Right atrium auricular region (tissue), 2 donors: ENCODE data around the gene DYRK4. TPM values are rescaled to one million over a fixed set of nuclear protein-coding genes. Genes with fewer than 3 reads are reported as not detected.
A peak's percentile ranks its signal among the peaks of the same experiment; 100 is the strongest.

Source experiments
- DNase-seq: peaks from one replicate; pipeline ENCODE4 v3.0.0-alpha.2; 2019; ENCODE audit warnings: low spot score
- H3K27ac ChIP-seq, 2 donors: fragments of 200-600 bp; sonication (generic); 1 replicate in 1 of 2; 2 replicates in 1 of 2; pipeline ENCODE4 v1.5.1; 2016 to 2019
- H3K27me3 ChIP-seq, 2 donors: fragments of 200-600 bp; sonication (generic); one replicate each; pipeline versions ENCODE4 v1.5.1 to v1.6.0; 2017 to 2019
- H3K36me3 ChIP-seq: fragments of 200-600 bp; sonication (generic); one replicate; pipeline ENCODE4 v1.5.1; 2016
- H3K4me1 ChIP-seq, 2 donors: fragments of 200-600 bp; sonication (generic); one replicate each; pipeline versions ENCODE4 v1.5.1 to v1.6.0; 2017 to 2019
- H3K4me3 ChIP-seq, 2 donors: fragments of 200-600 bp; sonication (generic); 1 replicate in 1 of 2; 2 replicates in 1 of 2; pipeline ENCODE4 v1.5.1; 2017 to 2019; ENCODE audit warnings: mild to moderate bottlenecking in 1 of 2, moderate library complexity in 1 of 2
- H3K9me3 ChIP-seq, 2 donors: fragments of 200-600 bp; sonication (generic); one replicate each; pipeline ENCODE4 v1.5.1; 2019
- total RNA-seq, 2 donors: library from RNA; depleted of rRNA; stranded (reverse); fragments of >200 nt; gene quantifications; one replicate each; pipeline ENCODE4 v1.1.0, GENCODE V29; 2016
- TF ChIP-seq, protein P1 (sequence below), 2 donors: fragments of 200-600 bp; sonication (generic); IDR thresholded peaks; one replicate each; pipeline ENCODE4 v1.5.1; 2019; ENCODE audit warnings: antibody characterized with exemption in 2 of 2

The DYRK4 gene
- total RNA-seq, 2 donors from 2014 or later = 31.7 to 41.1 TPM

DNA sequence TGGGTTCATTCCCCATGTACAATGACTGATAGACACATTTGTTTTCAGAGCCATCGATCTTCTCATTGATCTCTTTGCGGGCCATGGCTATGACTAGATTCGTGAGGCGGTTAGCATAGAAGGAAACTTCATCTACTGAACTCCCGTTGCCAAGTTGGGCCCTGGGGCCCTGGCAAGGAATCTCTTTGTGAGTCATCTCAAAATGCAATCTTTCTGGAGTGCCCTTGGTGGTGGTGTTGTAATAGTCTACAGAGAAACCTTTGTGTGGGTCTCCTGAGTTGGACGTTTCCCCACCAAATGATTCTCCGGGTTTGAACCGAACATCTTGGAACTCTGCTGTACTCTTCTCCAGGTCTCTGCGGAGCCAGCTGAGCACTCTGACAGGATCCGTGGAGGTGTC lies 66.4 kb downstream of the DYRK4 start:
- no peak overlapping the region for H3K27ac ChIP-seq
- no peaks in the 10 kb centered on the region for H3K27me3 ChIP-seq
- no peaks in the 10 kb centered on the region for H3K36me3 ChIP-seq
- H3K9me3 ChIP-seq = no peaks in the 10 kb centered on the region
- no peaks in the 10 kb centered on the region for H3K4me1 ChIP-seq
- no peak overlapping the region for H3K4me3 ChIP-seq
- TF ChIP-seq, protein P1, sequence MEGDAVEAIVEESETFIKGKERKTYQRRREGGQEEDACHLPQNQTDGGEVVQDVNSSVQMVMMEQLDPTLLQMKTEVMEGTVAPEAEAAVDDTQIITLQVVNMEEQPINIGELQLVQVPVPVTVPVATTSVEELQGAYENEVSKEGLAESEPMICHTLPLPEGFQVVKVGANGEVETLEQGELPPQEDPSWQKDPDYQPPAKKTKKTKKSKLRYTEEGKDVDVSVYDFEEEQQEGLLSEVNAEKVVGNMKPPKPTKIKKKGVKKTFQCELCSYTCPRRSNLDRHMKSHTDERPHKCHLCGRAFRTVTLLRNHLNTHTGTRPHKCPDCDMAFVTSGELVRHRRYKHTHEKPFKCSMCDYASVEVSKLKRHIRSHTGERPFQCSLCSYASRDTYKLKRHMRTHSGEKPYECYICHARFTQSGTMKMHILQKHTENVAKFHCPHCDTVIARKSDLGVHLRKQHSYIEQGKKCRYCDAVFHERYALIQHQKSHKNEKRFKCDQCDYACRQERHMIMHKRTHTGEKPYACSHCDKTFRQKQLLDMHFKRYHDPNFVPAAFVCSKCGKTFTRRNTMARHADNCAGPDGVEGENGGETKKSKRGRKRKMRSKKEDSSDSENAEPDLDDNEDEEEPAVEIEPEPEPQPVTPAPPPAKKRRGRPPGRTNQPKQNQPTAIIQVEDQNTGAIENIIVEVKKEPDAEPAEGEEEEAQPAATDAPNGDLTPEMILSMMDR (IDR thresholded peaks at IDR 0.05) = no peak
- DNase-seq = no peak

GRCh38 chr12:4630262-4630661 lies 68.3 kb downstream of the DYRK4 start:
- Histone ChIP-seq H3K4me3 (no peak overlapping the region), H3K9me3 (no peaks in the 10 kb centered on the region), H3K27ac (no peak overlapping the region), H3K36me3 (no peaks in the 10 kb centered on the region), H3K27me3 (no peaks in the 10 kb centered on the region), H3K4me1 (no peaks in the 10 kb centered on the region)
- TF ChIP-seq, protein P1 (IDR thresholded peaks at IDR 0.05) = no peak
- no peak for DNase-seq

DNA sequence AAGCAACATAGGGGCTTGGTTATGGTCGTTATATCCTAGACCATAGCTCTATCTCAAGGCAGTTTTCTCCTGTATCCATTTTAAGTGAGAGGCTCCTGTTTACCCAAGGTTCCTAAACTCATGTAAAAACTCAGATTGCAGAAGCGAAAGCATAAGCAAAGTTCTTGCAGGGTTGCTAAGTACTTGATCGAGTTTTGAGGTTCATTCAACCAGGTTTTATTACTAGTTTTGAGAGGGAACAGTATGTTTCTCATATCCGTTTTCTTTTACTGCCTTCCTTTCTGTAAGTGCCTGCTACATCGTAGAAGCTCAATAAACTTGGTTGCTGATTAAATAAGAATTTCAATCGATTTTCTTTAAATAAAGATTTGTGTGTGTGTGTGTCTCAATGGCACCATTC lies 81.7 kb downstream of the DYRK4 start:
- H3K36me3 ChIP-seq = no peaks in the 10 kb centered on the region
- H3K9me3 ChIP-seq = no peaks in the 10 kb centered on the region
- no peak for DNase-seq
- TF ChIP-seq, protein P1 (IDR thresholded peaks at IDR 0.05) = no peak
- peaks cover 0 to 8% of the 10 kb centered on the region in 2 donors for H3K4me1 ChIP-seq
- no peak overlapping the region for H3K4me3 ChIP-seq
- H3K27ac ChIP-seq = no peak overlapping the region
- no peaks in the 10 kb centered on the region for H3K27me3 ChIP-seq

DNA sequence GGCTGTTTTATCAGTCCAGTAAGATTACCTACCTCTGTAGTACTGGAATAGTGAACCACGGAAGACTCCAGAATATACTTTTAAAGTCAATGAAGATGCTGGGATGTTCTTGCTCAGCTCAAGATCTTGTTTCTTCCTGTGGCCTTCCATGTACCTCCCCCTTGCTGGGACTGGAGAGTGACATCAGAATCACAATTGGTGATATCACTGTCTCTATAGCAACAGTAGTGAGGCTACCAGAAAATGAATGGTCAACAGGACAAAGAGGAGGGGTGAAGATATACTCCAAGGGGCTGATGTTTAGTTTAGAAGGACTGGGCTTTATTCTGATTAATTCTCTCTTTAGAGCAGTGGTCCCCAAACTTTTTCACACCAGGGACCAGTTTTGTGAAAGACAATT lies 83.0 kb downstream of the DYRK4 start:
- no peak overlapping the region for H3K27ac ChIP-seq
- no peaks in the 10 kb centered on the region for H3K27me3 ChIP-seq
- H3K4me1 ChIP-seq = peaks cover 0 to 14% of the 10 kb centered on the region in 2 donors
- TF ChIP-seq, protein P1 (IDR thresholded peaks at IDR 0.05) = no peak
- no peaks in the 10 kb centered on the region for H3K9me3 ChIP-seq
- no peaks in the 10 kb centered on the region for H3K36me3 ChIP-seq
- no peak overlapping the region for H3K4me3 ChIP-seq
- no peak for DNase-seq

DNA sequence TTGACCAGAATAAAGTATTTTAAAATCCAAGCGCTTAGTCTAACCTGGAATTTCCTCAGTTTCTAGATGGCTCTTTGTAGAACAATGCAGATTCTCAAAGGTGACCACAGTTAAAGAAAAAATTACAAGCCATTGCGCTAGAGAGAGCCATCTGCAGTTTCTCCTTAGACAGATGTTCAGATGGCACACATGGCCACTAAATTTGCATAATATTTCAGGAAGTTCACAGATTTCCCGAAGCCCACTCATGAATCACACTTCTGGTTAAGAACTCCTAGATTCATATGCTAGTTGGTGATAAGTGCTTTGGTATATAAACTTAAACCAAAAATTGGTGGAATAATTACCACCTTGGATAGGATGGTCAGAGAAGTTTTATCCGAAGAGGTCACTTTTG lies 86.1 kb downstream of the DYRK4 start:
- Histone ChIP-seq H3K27ac (peak overlapping the region; percentile 79 to 84), H3K36me3 (no peaks in the 10 kb centered on the region), H3K9me3 (no peaks in the 10 kb centered on the region), H3K27me3 (no peaks in the 10 kb centered on the region), H3K4me3 (peak overlapping the region; percentile 71 to 85), H3K4me1 (peaks cover 0 to 42% of the 10 kb centered on the region in 2 donors)
- DNase-seq = no peak
- TF ChIP-seq, protein P1 (IDR thresholded peaks at IDR 0.05) = no peak
